Stimulated activated CD4-positive, alpha-beta T cell treated with anti-CD3 and anti-CD28 coated beads, Interleukin-12 subunit alpha, Interleukin-12 subunit beta, amount 100 ng/mL, for 24 hours (primary cell): ENCODE results near the gene SRD5A2.

Experiments used
- DNase-seq, 2 experiments: peaks; one replicate each; pipeline ENCODE4 v3.0.0-alpha.2; 2020; ENCODE audit warnings: low read depth in 2 of 2

The SRD5A2 gene

GRCh38 chr2:31580321-31581117 lies at the start of gene SRD5A2:
Gene SRD5A2, minus strand, starts transcription at chr2:31580938. Its CDS starts 38 bp downstream, at chr2:31580900.
- DNase-seq, result no peak

GRCh38 chr2:31606509-31606908 lies 25.8 kb upstream of the SRD5A2 start:
- DNase-seq, result no peak

GRCh38 chr2:31598694-31599093 lies 18.0 kb upstream of the SRD5A2 start:
- DNase-seq, result no peak

- DNase-seq, result no peak
These were observed 5.5 kb upstream of the SRD5A2 start for GRCh38 chr2:31586230-31586629.

GRCh38 chr2:31581124-31581795 lies 522 bp upstream of the SRD5A2 start:
- DNase-seq, result no peak

- DNase-seq, result no peak
These were observed 780 bp downstream of the SRD5A2 start for GRCh38 chr2:31579996-31580320.

GRCh38 chr2:31578316-31578715 lies 2.4 kb downstream of the SRD5A2 start:
- no peak for DNase-seq

- no peak for DNase-seq
These were observed 3.6 kb downstream of the SRD5A2 start for GRCh38 chr2:31577143-31577542.

GRCh38 chr2:31568585-31569201 lies 12.0 kb downstream of the SRD5A2 start:
- DNase-seq, result no peak

- DNase-seq, result no peak
These were observed 13.1 kb downstream of the SRD5A2 start for GRCh38 chr2:31567679-31568078.

GRCh38 chr2:31563273-31563839 lies 17.4 kb downstream of the SRD5A2 start:
- no peak for DNase-seq

- no peak for DNase-seq
These were observed 18.9 kb downstream of the SRD5A2 start for GRCh38 chr2:31561823-31562222.

- no peak for DNase-seq
These were observed 22.1 kb downstream of the SRD5A2 start for GRCh38 chr2:31558401-31559295.

GRCh38 chr2:31556940-31557339 lies 23.8 kb downstream of the SRD5A2 start:
- DNase-seq, result no peak

GRCh38 chr2:31555967-31556706 lies 24.6 kb downstream of the SRD5A2 start:
- no peak for DNase-seq

- no peak for DNase-seq
These were observed 27.4 kb downstream of the SRD5A2 start for GRCh38 chr2:31553362-31553761.

- DNase-seq, result no peak
These were observed 33.3 kb downstream of the SRD5A2 start for GRCh38 chr2:31547485-31547884.

GRCh38 chr2:31541853-31542252 lies 38.9 kb downstream of the SRD5A2 start:
- DNase-seq, result no peak

- DNase-seq, result no peak
These were observed 41.2 kb downstream of the SRD5A2 start for GRCh38 chr2:31539505-31539904.

- DNase-seq, result no peak
These were observed 45.0 kb downstream of the SRD5A2 start for GRCh38 chr2:31535768-31536167.

- DNase-seq, result no peak
These were observed 46.1 kb downstream of the SRD5A2 start for GRCh38 chr2:31534636-31535035.
